ENCODE results near the gene CCL28.
"Not testable (repeated sequence)": the region's sequence is repeated elsewhere in the genome, so short reads cannot be mapped to it uniquely, and the experiment has no call there.

Gene CCL28

GRCh38 chr5:43409809-43410271 is 2.4 kb downstream of the CCL28 start:
- no peak for DNase-seq

DNA sequence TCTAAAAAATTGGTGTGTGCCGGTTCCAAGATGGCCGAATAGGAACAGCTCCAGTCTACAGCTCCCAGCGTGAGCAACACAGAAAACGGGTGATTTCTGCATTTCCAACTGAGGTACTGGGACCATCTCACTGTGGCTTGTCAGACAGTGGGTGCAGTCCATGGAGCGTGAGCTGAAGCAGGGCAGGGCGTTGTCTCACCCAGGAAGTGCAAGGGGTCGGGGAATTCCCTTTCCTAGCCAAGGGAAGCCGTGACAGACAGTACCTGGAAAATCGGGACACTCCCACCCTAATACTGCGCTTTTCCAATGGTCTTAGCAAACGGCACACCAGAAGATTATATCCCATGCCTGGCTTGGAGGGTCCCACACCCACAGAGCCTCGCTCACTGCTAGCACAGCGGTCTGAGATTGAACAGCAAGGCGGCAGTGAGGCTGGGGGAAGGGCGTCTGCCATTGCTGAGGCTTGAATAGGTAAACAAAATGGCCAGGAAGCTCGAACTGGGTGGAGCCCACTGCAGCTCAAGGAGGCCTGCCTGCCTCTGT is 9.6 kb downstream of the CCL28 start:
- DNase-seq, result not testable (repeated sequence)

GRCh38 chr5:43401827-43402226 is 10.4 kb downstream of the CCL28 start:
- peak; percentile 26 for DNase-seq

DNA sequence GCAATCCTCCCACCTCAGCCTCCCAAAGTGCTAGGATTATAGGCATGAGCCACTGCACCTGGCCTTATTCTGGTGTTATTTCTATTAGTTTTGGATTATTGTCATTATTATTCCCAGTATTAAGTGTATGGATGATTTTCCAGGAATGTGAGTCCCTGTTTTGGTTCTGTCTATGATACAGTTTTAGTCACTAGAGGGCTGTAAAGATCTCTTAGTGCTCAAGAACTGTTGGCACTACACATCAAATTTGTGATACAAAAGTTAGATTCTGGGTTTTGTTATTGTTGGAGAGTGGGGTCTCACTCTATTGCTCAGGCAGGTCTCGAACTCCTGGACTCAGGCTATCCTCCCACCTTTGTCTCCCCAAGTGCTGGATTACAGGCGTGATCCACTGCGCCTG is 12.1 kb downstream of the CCL28 start:
- DNase-seq, result peak; percentile 14

- no peak for DNase-seq
Observed at GRCh38 chr5:43396762-43397304, 15.4 kb downstream of the CCL28 start.

DNA sequence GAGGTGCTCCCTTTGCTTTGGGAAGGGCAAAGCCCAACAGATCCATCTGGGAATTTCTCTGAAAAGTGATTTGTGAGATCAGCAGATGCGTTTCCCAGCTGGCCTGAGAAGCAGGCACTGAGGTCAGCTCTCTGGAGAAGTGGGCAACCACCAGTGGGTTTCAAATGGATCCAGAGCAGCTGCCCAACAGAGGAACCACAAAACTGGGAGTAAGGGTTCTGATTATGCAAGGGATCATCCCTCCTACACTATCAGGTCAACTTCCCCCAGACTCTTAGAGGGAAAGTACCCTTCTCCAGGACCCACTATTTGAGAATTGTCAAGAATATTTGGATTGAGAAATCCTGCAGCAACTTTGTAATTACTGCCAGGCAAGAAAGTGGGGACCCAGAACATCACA is 21.7 kb downstream of the CCL28 start:
- no peak for DNase-seq

GRCh38 chr5:43389679-43390329 is 22.4 kb downstream of the CCL28 start:
- peak; percentile 97 for DNase-seq

DNA sequence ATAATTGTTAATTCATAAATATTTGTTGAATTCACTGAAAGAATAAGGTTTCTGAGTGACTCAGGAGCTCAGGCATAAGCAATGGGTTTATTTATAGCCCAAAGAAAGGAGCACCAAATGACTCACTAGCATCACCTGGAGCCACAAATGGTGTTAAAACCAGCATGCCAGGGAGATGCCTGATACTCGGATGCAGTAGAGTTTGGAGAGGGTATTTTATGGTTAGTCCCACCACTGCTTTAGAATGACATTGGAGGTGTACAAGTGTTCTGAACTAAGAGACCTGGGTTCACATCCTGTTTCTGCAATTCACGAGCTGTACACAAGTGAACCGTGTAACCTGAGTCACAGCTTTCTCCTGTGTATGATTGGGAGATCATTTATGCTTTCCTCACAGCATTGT is 25.2 kb downstream of the CCL28 start:
- DNase-seq, result no peak

GRCh38 chr5:43376496-43377140 is 35.6 kb downstream of the CCL28 start:
- no peak for DNase-seq

DNA sequence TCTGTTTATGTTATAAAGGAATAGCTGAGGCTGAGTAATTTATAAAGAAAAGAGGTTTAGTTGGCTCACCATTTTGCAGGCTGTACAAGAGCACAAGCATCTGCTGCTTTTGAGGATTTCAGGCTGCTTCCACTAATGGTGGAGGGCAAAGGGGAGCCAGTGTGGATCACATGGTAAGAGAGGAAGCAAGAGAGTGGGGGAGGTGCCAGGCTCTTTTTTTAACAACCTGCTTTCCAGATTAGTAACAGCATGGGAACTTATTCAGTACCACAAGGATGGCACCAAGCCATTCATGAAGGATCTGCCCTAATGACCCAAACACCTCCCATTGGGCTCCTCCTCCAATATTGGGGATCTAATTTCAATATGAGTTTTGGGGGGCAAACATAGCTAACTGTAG is 40.4 kb downstream of the CCL28 start:
- peak; percentile 32 for DNase-seq

DNA sequence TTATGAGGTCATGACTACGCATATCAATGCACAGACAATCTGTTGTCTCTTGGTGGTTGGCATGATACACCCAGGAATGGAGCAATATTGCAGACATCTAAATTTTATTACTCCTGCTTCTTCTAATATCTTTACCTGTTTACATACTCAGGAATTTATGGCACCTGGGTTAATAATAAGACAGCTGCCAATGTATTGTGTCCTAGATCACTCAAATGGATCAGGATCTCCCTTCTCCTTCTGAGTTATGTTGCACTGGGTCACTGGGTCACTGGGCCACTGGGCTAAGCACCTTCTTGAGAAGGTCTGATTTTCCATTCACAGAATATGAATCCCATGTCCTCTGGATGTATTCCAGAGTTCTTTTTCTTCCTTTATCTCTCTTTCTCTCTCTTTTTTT is 41.8 kb downstream of the CCL28 start:
- DNase-seq, result no peak

- DNase-seq, result no peak
Observed at GRCh38 chr5:43369651-43370050, 42.5 kb downstream of the CCL28 start.

GRCh38 chr5:43367909-43368669 is 44.1 kb downstream of the CCL28 start:
- DNase-seq, result peak; percentile 65

DNA sequence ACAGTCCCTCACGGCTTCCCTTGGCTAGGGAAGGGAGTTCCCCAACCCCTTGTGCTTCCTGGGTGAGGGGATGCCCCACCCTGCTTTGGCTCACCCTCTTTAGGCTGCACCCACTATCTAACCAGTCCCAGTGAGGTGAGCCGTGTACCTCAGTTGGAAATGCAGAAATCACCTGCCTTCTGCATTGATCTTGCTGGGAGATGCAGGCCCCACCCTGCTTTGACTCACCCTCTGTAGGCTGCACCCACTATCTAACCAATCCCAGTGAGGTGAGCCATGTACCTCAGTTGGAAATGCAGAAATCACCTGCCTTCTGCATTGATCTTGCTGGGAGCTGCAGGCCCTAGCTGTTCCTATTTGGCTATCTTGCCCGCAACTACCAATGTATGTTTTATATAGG is 44.7 kb downstream of the CCL28 start:
- no peak for DNase-seq

DNA sequence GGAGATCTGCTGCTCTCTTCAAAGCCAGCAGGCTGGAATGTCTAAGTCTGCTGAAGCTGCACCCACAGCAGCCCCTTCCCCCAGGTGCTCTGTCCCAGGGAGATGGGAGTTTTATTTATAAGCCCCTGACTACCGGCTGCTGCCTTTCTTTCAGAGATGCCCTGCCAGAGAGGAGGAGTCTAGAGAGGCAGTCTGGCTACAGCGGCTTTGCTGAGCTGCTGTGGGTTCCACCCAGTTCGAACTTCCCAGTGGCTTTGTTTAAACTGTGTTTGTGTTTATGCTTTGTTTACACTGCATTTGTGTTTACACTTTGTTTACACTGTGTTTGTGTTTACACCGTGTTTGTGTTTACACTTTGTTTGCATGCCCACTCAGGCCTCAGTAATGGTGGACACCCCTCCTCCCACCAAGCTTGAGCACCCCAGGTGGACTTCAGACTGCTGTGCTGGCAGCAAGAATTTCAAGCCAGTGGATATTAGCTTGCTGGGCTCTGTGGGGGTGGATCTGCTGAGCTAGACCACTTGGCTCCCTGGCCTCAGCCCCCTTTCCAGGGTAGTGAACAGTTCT is 45.4 kb downstream of the CCL28 start:
- not testable (repeated sequence) for DNase-seq

DNA sequence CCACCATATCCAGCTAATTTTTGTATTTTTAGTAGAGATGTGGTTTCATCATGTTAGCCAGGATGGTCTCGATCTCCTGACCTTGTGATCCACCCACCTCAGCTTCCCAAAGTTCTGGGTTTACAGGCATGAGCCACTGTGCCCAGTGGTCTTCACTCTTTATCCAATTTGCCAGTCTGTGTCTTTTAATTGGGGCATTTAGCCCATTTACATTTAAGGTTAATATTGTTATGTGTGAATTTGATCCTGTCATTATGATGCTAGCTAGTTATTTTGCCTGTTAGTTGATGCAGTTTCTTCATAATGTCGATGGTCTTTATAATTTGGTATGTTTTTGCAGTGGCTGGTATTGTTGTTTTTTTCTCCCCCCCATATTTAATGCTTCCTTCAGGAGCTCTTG is 47.0 kb downstream of the CCL28 start:
- DNase-seq, result not testable (repeated sequence)

DNA sequence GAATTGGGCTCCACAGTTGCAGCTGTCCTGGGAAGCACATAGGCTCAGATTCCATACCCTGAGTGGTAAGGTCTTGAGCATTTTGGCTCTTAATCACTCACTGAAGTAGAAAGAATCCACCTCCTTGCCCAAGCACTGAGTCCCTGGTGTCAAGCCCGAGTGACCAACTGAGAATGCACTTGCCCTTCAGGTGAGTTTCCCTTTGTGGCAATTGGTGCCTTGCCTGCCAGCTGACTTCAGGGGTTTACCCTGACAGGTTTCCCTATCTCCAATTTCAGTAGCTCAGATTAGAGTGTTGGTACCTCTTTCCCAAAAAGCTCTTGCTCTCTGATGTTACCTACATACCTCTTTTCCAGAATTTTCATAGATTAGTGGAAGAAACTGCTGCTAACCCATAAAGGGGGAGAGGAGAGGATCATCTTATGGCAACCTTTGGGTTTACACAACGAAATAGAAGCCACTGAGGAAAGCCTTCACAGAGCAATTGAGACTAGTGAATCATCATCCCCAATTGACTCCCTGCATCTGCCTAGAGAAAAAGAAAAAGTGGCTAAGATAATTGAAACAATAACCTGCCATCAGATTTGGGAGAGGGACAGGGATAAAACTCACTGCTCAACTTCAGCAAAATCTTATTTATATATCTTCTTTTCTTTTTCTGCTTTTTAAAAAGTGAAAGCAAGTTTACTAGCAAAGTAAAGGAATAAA is 48.6 kb downstream of the CCL28 start:
- no peak for DNase-seq

DNA sequence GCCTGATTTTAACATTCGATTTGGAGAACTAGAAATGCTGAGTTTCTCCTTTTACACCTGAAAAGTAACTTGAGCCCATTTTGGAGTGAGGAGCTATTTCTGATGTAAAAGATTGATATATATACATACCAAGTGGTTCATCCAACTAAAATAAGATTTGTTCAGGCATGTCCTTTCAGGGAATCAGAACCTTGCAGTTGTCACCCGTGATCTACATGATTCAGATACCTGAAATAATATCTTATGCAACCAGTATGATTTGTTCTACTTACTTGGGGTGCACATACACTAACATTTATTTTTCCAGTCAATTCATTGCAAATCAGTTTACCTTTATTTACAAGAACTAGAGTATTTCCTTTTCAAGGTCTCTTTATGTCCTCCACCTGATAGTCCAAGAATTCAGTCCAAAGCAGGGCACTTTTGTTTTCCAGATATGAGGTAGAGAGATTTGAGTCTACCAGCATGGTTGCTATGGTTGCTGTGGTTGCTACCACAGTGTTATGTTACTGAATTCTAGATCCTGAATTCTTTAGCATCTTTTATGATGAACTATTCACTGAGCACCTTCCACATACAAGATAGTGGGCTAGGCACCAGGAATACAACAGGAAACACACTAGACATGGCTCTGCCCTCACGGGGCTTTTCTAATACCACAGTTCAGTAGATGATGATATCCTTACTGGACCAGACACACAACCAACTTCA is 49.3 kb downstream of the CCL28 start:
- no peak for DNase-seq

DNA sequence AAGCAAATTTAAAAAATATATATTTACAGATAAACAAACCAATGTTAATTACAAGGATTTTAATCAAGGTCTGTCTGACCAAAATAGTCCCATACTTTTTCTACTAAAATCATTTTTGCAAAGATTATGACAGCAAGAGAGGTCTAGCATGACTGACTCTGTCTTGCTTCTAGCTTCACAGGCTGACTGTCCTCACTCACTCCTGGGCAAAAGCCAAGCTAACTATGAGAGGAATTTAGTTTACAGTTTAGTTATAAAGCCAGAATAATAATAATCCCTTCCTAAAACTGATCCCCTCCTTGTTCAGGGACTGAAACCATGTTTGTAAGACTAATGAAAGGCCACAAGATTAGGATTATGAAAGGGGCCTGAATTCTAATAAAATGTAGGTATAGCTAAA is 53.5 kb downstream of the CCL28 start:
- DNase-seq, result no peak

DNA sequence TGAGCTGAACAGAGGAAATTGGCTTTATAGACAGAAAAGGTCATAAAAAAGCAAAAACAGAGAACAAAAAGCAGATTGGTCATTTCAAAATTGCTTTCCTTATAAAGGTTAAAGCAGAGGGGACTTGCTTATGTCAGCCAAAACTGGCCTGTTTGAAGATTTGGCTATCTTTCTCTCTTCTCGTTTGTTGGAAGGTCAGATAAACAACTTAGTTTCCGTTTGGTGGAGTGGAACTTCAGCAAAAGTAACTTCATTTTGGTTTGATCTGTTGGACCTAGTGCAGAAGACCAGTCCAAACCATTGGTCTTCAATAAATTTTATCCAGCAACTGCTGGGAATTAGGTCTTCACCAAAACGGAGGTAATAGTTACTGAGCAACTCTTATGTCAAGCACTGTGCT is 53.9 kb downstream of the CCL28 start:
- DNase-seq, result peak; percentile 22

DNA sequence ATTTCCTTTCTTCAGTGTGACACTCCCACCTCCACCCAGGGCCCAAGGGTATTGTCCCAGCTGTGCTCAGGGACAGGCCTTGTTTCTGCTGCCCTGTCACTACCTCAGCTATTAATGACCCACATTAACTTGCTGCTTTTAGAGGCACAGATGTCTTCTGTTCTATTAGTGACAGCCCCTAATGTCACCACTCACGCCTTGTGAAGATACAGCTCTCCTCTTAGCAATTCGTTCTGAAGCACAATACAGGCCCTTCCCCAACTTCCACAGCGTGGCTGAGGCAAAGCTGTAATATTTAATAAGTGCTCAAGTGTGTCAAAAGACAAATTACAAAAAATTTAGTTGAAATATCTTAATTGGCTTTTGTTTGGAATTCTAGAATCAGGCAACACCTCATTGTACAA is 54.3 kb downstream of the CCL28 start:
- no peak for DNase-seq

DNA sequence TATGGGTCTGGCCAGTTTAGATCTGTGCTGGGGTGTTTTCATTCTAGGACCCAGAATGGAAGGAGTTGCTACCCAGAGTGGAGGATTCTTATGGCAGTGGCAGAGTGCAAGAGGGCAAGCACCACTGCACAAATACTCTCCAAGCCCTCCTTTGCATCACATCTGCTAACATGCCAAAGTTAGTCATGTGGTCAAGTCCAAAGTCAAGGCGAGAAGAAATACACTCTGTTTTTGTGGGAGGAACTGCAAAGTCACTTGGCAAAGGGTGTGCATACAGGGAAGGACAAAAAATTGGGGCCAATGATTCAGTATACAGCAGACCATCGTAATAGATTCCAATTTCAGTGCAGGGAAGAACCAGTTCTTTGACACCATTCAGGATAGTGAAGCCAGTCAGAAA is 55.1 kb downstream of the CCL28 start:
- DNase-seq, result no peak
